Panc1 (cell line): Measurements from ENCODE around the gene UGT1A4. TPM values are rescaled to one million over a fixed set of nuclear protein-coding genes. Genes with fewer than 3 reads are reported as not detected.
"Not testable (repeated sequence)": the region's sequence is repeated elsewhere in the genome, so short reads cannot be mapped to it uniquely, and the experiment has no call there.

Source experiments
- ATAC-seq: fragments of 200-7000 bp; cut with Tn5 transposase; 2 replicates; pipeline ENCODE4 v1.9.1; 2020; ENCODE audit warnings: mild to moderate bottlenecking, moderate library complexity
- BruUV-seq: library from RNA; stranded (reverse); fragments of 400-500 nt; replicated peaks from 2 replicates; lab custom pipeline; 2021; lab: Mats Ljungman, UMichigan
- CTCF ChIA-PET: fragments of 300-600 bp; sonication (Branson Sonifier 250); formaldehyde crosslinking; loops from one replicate; lab custom pipeline; 2022; ENCODE audit warnings: antibody characterized with exemption; lab: Charles Lee
- POLR2A ChIA-PET: fragments of 300-600 bp; sonication (Branson Sonifier 250); formaldehyde crosslinking; loops from one replicate; lab custom pipeline; 2022; ENCODE audit warnings: antibody characterized with exemption; lab: Charles Lee
- DNase-seq: peaks from one replicate; pipeline ENCODE4 v3.0.0-alpha.2; 2010; ENCODE audit warnings: low read depth, low spot score
- H3K27ac ChIP-seq: 2 replicates; pipeline ENCODE4 v1.5.1; 2011; ENCODE audit warnings: mild to moderate bottlenecking, low read length, inconsistent platforms
- H3K27me3 ChIP-seq: fragments of 200-500 bp; sonication (Bioruptor generic); 2 replicates; pipeline ENCODE4 v1.6.0; 2014; ENCODE audit warnings: low read length, inconsistent platforms; ENCODE audit not compliant: control insufficient read depth, insufficient read depth
- H3K36me3 ChIP-seq: fragments of 200-500 bp; sonication (Bioruptor generic); 2 replicates; pipeline ENCODE4 v1.5.1; 2014; ENCODE audit warnings: inconsistent platforms, mild to moderate bottlenecking, low read length, moderate library complexity; ENCODE audit not compliant: control insufficient read depth, insufficient read depth
- H3K4me1 ChIP-seq: 2 replicates; pipeline ENCODE4 v1.5.1; 2011; ENCODE audit warnings: inconsistent platforms, mild to moderate bottlenecking, low read length, moderate library complexity; ENCODE audit not compliant: control insufficient read depth, insufficient read depth
- H3K4me3 ChIP-seq, 2 experiments: 2 replicates each; pipeline ENCODE4 v1.5.1; 2011 to 2012; ENCODE audit warnings: low read depth in 2 of 2, low read length in 2 of 2, mild to moderate bottlenecking in 2 of 2, inconsistent platforms in 1 of 2, moderate library complexity in 1 of 2
- H3K9me3 ChIP-seq: fragments of 200-500 bp; sonication (Bioruptor generic); 2 replicates; pipeline ENCODE4 v1.5.1; 2014; ENCODE audit warnings: low read depth, mild to moderate bottlenecking, inconsistent platforms, low read length, moderate library complexity; ENCODE audit not compliant: control insufficient read depth, insufficient read depth
- CTCF ChIP-seq: fragments of 450-650 bp; IDR thresholded peaks from 2 replicates; pipeline ENCODE4 v1.5.1; 2017; ENCODE audit warnings: mild to moderate bottlenecking
- POLR2AphosphoS5 ChIP-seq: IDR thresholded peaks from 2 replicates; pipeline ENCODE4 v1.6.1; 2012; ENCODE audit warnings: mild to moderate bottlenecking, low read depth, low read length, moderate library complexity
- REST ChIP-seq, 2 experiments: IDR thresholded peaks; 2 replicates each; pipeline ENCODE4 v1.6.1; 2011 to 2012; ENCODE audit warnings: low read depth in 2 of 2, control low read depth in 1 of 2, low read length in 1 of 2, mild to moderate bottlenecking in 1 of 2, moderate library complexity in 1 of 2; ENCODE audit not compliant: insufficient read depth in 1 of 2
- SIN3A ChIP-seq: IDR thresholded peaks from 2 replicates; pipeline ENCODE4 v1.6.1; 2012; ENCODE audit warnings: low read depth, mild to moderate bottlenecking, low read length, moderate library complexity, borderline replicate concordance; ENCODE audit not compliant: insufficient read depth
- TCF7L2 ChIP-seq: IDR thresholded peaks from 2 replicates; pipeline ENCODE4 v1.6.1; 2011; ENCODE audit warnings: mild to moderate bottlenecking, low read depth, low read length, inconsistent platforms
- in situ Hi-C: cut with HindIII; loops from 2 replicates; pipeline ENCODE4 v1.10.0; 2016; ENCODE audit warnings: low sequenced_read_pairs, low pct_unique_long_range_greater_than_20kb
- intact Hi-C: fragments of 100-400 bp; cut with micrococcal nuclease; formaldehyde crosslinking; loops from one replicate; pipeline ENCODE4 v1.10.0; 2022; ENCODE audit not compliant: unreplicated experiment
- total RNA-seq: library from RNA; stranded (reverse); gene quantifications from one replicate; pipeline ENCODE4 v1.2.1, GENCODE V29; 2021; ENCODE audit not compliant: unreplicated experiment

Gene UGT1A4
- total RNA-seq, 1 experiment from 2014 or later, result not detected

GRCh38 chr2:233700028-233700635 is 18.4 kb upstream of the UGT1A4 start:
- intact Hi-C loops (no loop called here), in situ Hi-C loops (no loop called here)
- Histone ChIP-seq H3K4me1 (no peaks in the 10 kb centered on the region), H3K27ac (peak overlapping the region; percentile 53; the same call in 1 of the 2 replicates), H3K36me3 (no peaks in the 10 kb centered on the region), H3K27me3 (no peaks in the 10 kb centered on the region), H3K4me3 (no peak overlapping the region), H3K9me3 (no peaks in the 10 kb centered on the region)
- CTCF ChIA-PET, result no interaction called here
- TF ChIP-seq POLR2AphosphoS5 (0 out of 2 replicates have a peak, but pooled peaks have one; percentile 32), SIN3A (no peak), TCF7L2 (peak; percentile 73)
- DNase-seq (no peak), ATAC-seq (peak; percentile 58; the same call in 1 of the 2 replicates)
- POLR2A ChIA-PET, result no interaction called here
- BruUV-seq, result no TSS peak

- in situ Hi-C loops, H3K4me1 ChIP-seq, H3K27ac ChIP-seq, POLR2A ChIA-PET, H3K36me3 ChIP-seq, H3K4me3 ChIP-seq, DNase-seq, H3K9me3 ChIP-seq, ATAC-seq, intact Hi-C loops, H3K27me3 ChIP-seq, CTCF ChIA-PET, BruUV-seq: not testable (repeated sequence)
Measured at GRCh38 chr2:233700842-233701241, 17.7 kb upstream of the UGT1A4 start.

- no peak for ATAC-seq
- no peak overlapping the region for H3K27ac ChIP-seq
- ChIA-PET POLR2A (interaction anchor here (0.9 kb wide), 1 partner anchor 323 kb away, joined by 3 read pairs; no protein-coding TSS in a partner anchor), CTCF (no interaction called here)
- in situ Hi-C loops, result no loop called here
- no peaks in the 10 kb centered on the region for H3K27me3 ChIP-seq
- intact Hi-C loops, result no loop called here
- H3K36me3 ChIP-seq, result no peaks in the 10 kb centered on the region
- no TSS peak for BruUV-seq
- no peak overlapping the region for H3K4me3 ChIP-seq
- no peak for TF ChIP-seq TCF7L2
- TF ChIP-seq POLR2AphosphoS5, result no peak
- TF ChIP-seq SIN3A, result no peak
- no peak for TF ChIP-seq REST (IDR thresholded peaks at IDR 0.05; ENCODE audit: insufficient read depth in 1 of 2, low read depth in 2 of 2, low read length in 1 of 2)
- TF ChIP-seq CTCF, result no peak
- H3K4me1 ChIP-seq, result peaks cover 5% of the 10 kb centered on the region
- H3K9me3 ChIP-seq, result no peaks in the 10 kb centered on the region
- no peak for DNase-seq
Measured at GRCh38 chr2:233702238-233702637, 16.3 kb upstream of the UGT1A4 start.
